Neural progenitor cell (in vitro differentiated cells): ENCODE data around the gene NAA10. TPM values are rescaled to one million over a fixed set of nuclear protein-coding genes. Genes with fewer than 3 reads are reported as not detected.
A peak's percentile ranks its signal among the peaks of the same experiment; 100 is the strongest.

Experiments used
- DNase-seq: peaks from one replicate; pipeline ENCODE4 v3.0.0-alpha.2; 2016; ENCODE audit warnings: low spot score
- H2AFZ ChIP-seq: fragments of 200-600 bp; sonication (generic); replicated peaks from 2 replicates; pipeline ENCODE4 v1.6.1; 2016; ENCODE audit warnings: antibody characterized with exemption
- H3F3A ChIP-seq: fragments of 200-600 bp; sonication (generic); 2 replicates; pipeline ENCODE4 v1.6.1; 2016; ENCODE audit warnings: antibody characterized with exemption, low read depth
- H3K27ac ChIP-seq: fragments of 200-600 bp; sonication (generic); 2 replicates; pipeline ENCODE4 v1.5.1; 2016; ENCODE audit warnings: mild to moderate bottlenecking
- H3K27me3 ChIP-seq: fragments of 200-600 bp; sonication (generic); 2 replicates; pipeline ENCODE4 v1.6.1; 2016; ENCODE audit warnings: mild to moderate bottlenecking, moderate library complexity
- H3K36me3 ChIP-seq: fragments of 200-600 bp; sonication (generic); 2 replicates; pipeline ENCODE4 v1.5.1; 2016
- H3K4me1 ChIP-seq: fragments of 200-600 bp; sonication (generic); 2 replicates; pipeline ENCODE4 v1.6.1; 2016; ENCODE audit warnings: mixed run types
- H3K4me2 ChIP-seq: fragments of 200-600 bp; sonication (generic); 2 replicates; pipeline ENCODE4 v1.6.1; 2016
- H3K4me3 ChIP-seq: fragments of 200-600 bp; sonication (generic); 2 replicates; pipeline ENCODE4 v1.5.1; 2016
- H3K79me2 ChIP-seq: fragments of 200-600 bp; sonication (generic); 2 replicates; pipeline ENCODE4 v1.6.1; 2016; ENCODE audit warnings: low read depth
- H3K9ac ChIP-seq: fragments of 200-600 bp; sonication (generic); 2 replicates; pipeline ENCODE4 v1.6.1; 2016
- H3K9me3 ChIP-seq: fragments of 200-600 bp; sonication (generic); 2 replicates; pipeline ENCODE4 v1.5.1; 2016; ENCODE audit warnings: low read depth
- H4K20me1 ChIP-seq: fragments of 200-600 bp; sonication (generic); 2 replicates; pipeline ENCODE4 v1.6.1; 2016; ENCODE audit warnings: low read depth
- H3K27ac Mint-ChIP-seq: 3 replicates; pipeline ENCODE4 v1.8.0; 2021; ENCODE audit warnings: mixed read lengths
- H3K27me3 Mint-ChIP-seq: 2 replicates; pipeline ENCODE4 v1.8.0; 2022; ENCODE audit warnings: low read depth, mild to moderate bottlenecking, inconsistent platforms, moderate library complexity, mixed read lengths; ENCODE audit not compliant: insufficient read depth
- H3K36me3 Mint-ChIP-seq: 3 replicates; pipeline ENCODE4 v1.8.0; 2021; ENCODE audit warnings: mixed read lengths
- H3K4me1 Mint-ChIP-seq: 3 replicates; pipeline ENCODE4 v1.8.0; 2021; ENCODE audit warnings: mixed read lengths
- H3K4me3 Mint-ChIP-seq: 3 replicates; pipeline ENCODE4 v1.8.0; 2021; ENCODE audit warnings: mild to moderate bottlenecking, moderate library complexity, mixed read lengths
- H3K9me3 Mint-ChIP-seq: 3 replicates; pipeline ENCODE4 v1.8.0; 2020; ENCODE audit warnings: mixed read lengths
- EZH2 ChIP-seq: fragments of 200-600 bp; sonication (generic); IDR thresholded peaks from 2 replicates; pipeline ENCODE4 v1.6.1; 2017; ENCODE audit warnings: antibody characterized with exemption, mild to moderate bottlenecking, moderate library complexity
- EZH2phosphoT487 ChIP-seq: fragments of 200-600 bp; sonication (generic); IDR thresholded peaks from 2 replicates; pipeline ENCODE4 v1.6.1; 2017; ENCODE audit warnings: antibody characterized with exemption
- total RNA-seq: library from RNA; depleted of rRNA; stranded (reverse); fragments of >200 nt; gene quantifications from 2 replicates; pipeline ENCODE4 v1.2.3, GENCODE V29; 2015; ENCODE audit warnings: low replicate concordance
- TF ChIP-seq, protein P1 (sequence below): fragments of 200-600 bp; sonication (generic); IDR thresholded peaks from 2 replicates; pipeline ENCODE4 v1.5.1; 2017; ENCODE audit warnings: antibody characterized with exemption, mild to moderate bottlenecking

NAA10 gene
- total RNA-seq, 1 donor from 2014 or later, result 55.5 TPM

DNA sequence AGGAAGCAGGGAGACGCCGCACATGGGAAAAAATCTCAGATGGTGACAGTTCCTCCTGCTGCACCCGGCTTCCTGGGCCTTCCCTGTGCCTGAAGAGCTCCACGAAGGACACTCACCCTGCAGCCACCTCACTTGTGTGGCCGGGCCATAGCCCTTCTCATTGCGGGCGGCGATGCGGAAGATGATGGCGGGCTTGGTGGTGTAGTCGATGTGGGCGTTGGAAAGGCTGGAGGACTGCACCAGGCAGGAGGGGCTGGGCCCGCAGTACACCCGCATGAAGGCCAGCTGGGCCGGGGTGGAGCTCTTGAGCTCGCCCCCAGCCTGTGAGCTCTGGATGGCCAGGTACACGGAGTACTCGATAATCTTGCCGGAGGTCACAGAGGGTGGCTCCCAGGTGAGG is 15.3 kb upstream of the NAA10 start:
- H3K36me3 ChIP-seq, result no peaks in the 10 kb centered on the region
- H3F3A ChIP-seq, result peaks cover 33% of the 10 kb centered on the region
- no peak for DNase-seq
- Mint-ChIP-seq H3K4me1 (peaks cover 34% of the 10 kb centered on the region), H3K9me3 (no peaks in the 10 kb centered on the region), H3K27ac (no peak overlapping the region), H3K4me3 (no peak overlapping the region), H3K27me3 (peaks cover 12% of the 10 kb centered on the region), H3K36me3 (peaks cover 29% of the 10 kb centered on the region)
- TF ChIP-seq, protein P1, sequence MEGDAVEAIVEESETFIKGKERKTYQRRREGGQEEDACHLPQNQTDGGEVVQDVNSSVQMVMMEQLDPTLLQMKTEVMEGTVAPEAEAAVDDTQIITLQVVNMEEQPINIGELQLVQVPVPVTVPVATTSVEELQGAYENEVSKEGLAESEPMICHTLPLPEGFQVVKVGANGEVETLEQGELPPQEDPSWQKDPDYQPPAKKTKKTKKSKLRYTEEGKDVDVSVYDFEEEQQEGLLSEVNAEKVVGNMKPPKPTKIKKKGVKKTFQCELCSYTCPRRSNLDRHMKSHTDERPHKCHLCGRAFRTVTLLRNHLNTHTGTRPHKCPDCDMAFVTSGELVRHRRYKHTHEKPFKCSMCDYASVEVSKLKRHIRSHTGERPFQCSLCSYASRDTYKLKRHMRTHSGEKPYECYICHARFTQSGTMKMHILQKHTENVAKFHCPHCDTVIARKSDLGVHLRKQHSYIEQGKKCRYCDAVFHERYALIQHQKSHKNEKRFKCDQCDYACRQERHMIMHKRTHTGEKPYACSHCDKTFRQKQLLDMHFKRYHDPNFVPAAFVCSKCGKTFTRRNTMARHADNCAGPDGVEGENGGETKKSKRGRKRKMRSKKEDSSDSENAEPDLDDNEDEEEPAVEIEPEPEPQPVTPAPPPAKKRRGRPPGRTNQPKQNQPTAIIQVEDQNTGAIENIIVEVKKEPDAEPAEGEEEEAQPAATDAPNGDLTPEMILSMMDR, result no peak
- TF ChIP-seq EZH2, result no peak
- no peak overlapping the region for H3K4me2 ChIP-seq
- no peaks in the 10 kb centered on the region for H3K27me3 ChIP-seq
- peaks cover 6% of the 10 kb centered on the region for H4K20me1 ChIP-seq
- H3K4me1 ChIP-seq, result peaks cover 6% of the 10 kb centered on the region
- H3K79me2 ChIP-seq, result peaks cover 11% of the 10 kb centered on the region
- H2AFZ ChIP-seq, result no peak overlapping the region
- H3K4me3 ChIP-seq, result no peak overlapping the region
- H3K9ac ChIP-seq, result no peak overlapping the region
- no peaks in the 10 kb centered on the region for H3K9me3 ChIP-seq
- no peak overlapping the region for H3K27ac ChIP-seq

DNA sequence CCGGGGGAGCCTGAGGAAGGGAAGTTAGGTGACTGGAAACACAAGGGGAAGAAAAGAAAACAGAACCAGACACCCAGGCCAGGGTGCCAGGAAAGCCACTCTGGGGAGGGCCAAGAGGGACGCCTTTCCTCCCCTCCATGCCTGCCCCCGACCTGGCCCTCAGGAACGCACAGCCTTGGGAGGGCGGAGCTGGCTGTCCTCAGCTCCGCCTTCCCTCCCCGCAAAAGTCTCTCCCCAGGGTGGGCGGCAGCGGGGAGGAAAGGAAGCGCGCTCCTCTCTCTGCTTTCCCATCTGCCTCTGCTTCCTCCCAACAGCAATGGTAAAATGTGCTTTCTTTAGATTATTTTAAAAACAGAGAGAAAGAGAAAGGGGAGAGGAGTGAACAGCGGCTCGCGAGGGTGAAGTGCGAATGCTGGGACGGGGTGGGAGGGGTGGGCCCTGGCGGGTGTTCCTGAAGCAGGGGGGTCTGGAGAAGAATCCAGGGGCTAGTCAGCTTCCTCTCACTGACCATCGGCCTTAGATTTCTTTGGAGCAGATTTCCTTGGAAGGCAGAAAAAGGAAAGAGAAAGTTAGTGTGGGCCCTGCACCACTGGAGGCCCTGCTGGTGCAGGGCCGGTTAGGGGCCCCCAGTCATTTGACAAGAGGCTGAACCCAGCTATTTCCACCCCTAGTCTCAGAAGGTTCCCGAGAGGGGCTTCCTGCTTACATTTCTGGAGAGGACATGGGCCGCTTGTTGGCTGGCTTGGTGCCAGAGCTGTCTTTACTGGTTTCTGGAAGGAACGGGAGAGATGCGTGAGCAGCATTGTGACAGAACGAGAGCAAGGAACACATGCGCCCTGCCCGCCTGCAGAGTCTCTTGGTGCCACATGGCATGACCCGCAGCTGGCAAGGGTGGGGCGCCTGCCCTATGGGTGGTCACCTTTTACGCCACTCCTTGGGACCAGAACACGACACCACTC is 14.3 kb upstream of the NAA10 start:
- Histone ChIP-seq H3F3A (peaks cover 33% of the 10 kb centered on the region), H4K20me1 (peaks cover 6% of the 10 kb centered on the region), H3K9me3 (no peaks in the 10 kb centered on the region), H2AFZ (no peak overlapping the region), H3K4me3 (no peak overlapping the region), H3K27me3 (no peaks in the 10 kb centered on the region), H3K9ac (no peak overlapping the region), H3K4me1 (peaks cover 6% of the 10 kb centered on the region), H3K79me2 (peaks cover 11% of the 10 kb centered on the region), H3K4me2 (no peak overlapping the region), H3K36me3 (no peaks in the 10 kb centered on the region), H3K27ac (peak overlapping the region; percentile 80)
- Mint-ChIP-seq H3K4me3 (peak overlapping the region; percentile 44), H3K27me3 (peaks cover 12% of the 10 kb centered on the region), H3K9me3 (no peaks in the 10 kb centered on the region), H3K4me1 (peaks cover 34% of the 10 kb centered on the region), H3K36me3 (peaks cover 24% of the 10 kb centered on the region), H3K27ac (peak overlapping the region; percentile 74)
- peak; percentile 37 for DNase-seq
- TF ChIP-seq EZH2 (no peak), EZH2phosphoT487 (no peak)
- TF ChIP-seq, protein P1, result no peak

DNA sequence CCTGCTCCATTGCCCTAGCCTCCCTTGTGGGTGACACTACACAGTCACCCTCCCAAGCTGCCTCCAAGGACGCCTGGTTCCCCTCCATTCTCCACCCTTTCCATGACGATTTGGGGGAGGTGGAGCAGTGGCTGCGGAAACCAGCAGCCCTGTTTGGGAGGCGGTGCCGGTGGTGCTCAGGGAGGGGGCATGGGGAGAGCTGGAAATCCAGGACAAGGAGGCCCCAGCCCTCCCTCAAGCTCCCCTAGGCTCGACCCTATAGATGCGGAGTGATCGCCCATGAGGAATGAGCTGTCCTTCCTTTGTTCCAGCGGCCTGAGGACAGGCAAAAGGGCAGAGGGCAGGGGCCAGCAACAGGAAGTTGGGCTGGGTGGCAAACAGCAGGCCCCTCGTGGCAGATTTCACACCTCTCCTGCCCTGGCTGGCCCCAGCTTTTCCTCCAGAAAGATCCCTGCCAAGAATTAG is 13.2 kb upstream of the NAA10 start:
- Mint-ChIP-seq H3K36me3 (peaks cover 24% of the 10 kb centered on the region), H3K9me3 (no peaks in the 10 kb centered on the region), H3K4me1 (peaks cover 31% of the 10 kb centered on the region), H3K27ac (peak overlapping the region; percentile 74), H3K27me3 (peaks cover 12% of the 10 kb centered on the region), H3K4me3 (peak overlapping the region; percentile 51)
- no peaks in the 10 kb centered on the region for H3K36me3 ChIP-seq
- no peak overlapping the region for H3K4me2 ChIP-seq
- peaks cover 26% of the 10 kb centered on the region for H3F3A ChIP-seq
- peak overlapping the region; percentile 80 for H3K27ac ChIP-seq
- peaks cover 6% of the 10 kb centered on the region for H3K4me1 ChIP-seq
- H3K79me2 ChIP-seq, result peaks cover 9% of the 10 kb centered on the region
- DNase-seq, result peak; percentile 62
- no peaks in the 10 kb centered on the region for H3K27me3 ChIP-seq
- TF ChIP-seq, protein P1, result no peak
- TF ChIP-seq EZH2phosphoT487 (no peak), EZH2 (no peak)
- H2AFZ ChIP-seq, result no peak overlapping the region
- H3K4me3 ChIP-seq, result no peak overlapping the region
- H3K9me3 ChIP-seq, result no peaks in the 10 kb centered on the region
- H4K20me1 ChIP-seq, result no peaks in the 10 kb centered on the region
- no peak overlapping the region for H3K9ac ChIP-seq
